Spleen (tissue), 11 donors: Measurements from ENCODE around the gene SDC3. TPM values are rescaled to one million over a fixed set of nuclear protein-coding genes. Genes with fewer than 3 reads are reported as not detected.

Experiments
- DNase-seq: peaks from one replicate; pipeline ENCODE4 v3.0.0-alpha.2; 2020
- H3K27ac ChIP-seq, 8 donors: fragments of 200-600 bp; sonication (generic) in 7 of 8; 1 replicate in 4 of 8; 2 replicates in 4 of 8; pipeline versions ENCODE4 v1.5.0 to v1.8.0; 2016 to 2021; ENCODE audit warnings: inconsistent platforms in 4 of 8, mild to moderate bottlenecking in 4 of 8, moderate library complexity in 1 of 8
- H3K27me3 ChIP-seq, 7 donors: fragments of 200-600 bp; sonication (generic) in 6 of 7; replicated peaks in 1 of 7; 1 replicate in 4 of 7; 2 replicates in 3 of 7; pipeline versions ENCODE4 v1.5.0 to v1.8.0; 2016 to 2021; ENCODE audit warnings: inconsistent platforms in 3 of 7, mild to moderate bottlenecking in 1 of 7
- H3K36me3 ChIP-seq, 6 donors: fragments of 200-600 bp; sonication (generic) in 5 of 6; 1 replicate in 4 of 6; 2 replicates in 2 of 6; pipeline versions ENCODE4 v1.5.0 to v1.8.0; 2016 to 2021; ENCODE audit warnings: inconsistent platforms in 2 of 6
- H3K4me1 ChIP-seq, 6 donors: fragments of 200-600 bp; sonication (generic) in 5 of 6; 1 replicate in 3 of 6; 2 replicates in 3 of 6; pipeline versions ENCODE4 v1.5.0 to v1.8.0; 2016 to 2021; ENCODE audit warnings: inconsistent platforms in 3 of 6
- H3K4me3 ChIP-seq, 8 donors: fragments of 200-600 bp; sonication (generic) in 7 of 8; 1 replicate in 4 of 8; 2 replicates in 4 of 8; pipeline versions ENCODE4 v1.5.0 to v1.8.0; 2016 to 2021; ENCODE audit warnings: inconsistent platforms in 4 of 8, mild to moderate bottlenecking in 4 of 8, moderate library complexity in 2 of 8
- H3K9me3 ChIP-seq, 8 donors: fragments of 200-600 bp; sonication (generic) in 7 of 8; 1 replicate in 4 of 8; 2 replicates in 4 of 8; pipeline versions ENCODE4 v1.5.0 to v1.8.0; 2016 to 2021; ENCODE audit warnings: inconsistent platforms in 4 of 8
- POLR2A ChIP-seq, 3 donors: fragments of 450-650 bp; IDR thresholded peaks; one replicate each; pipeline ENCODE4 v1.5.1; 2017; ENCODE audit warnings: antibody characterized with exemption in 3 of 3, mild to moderate bottlenecking in 1 of 3
- POLR2AphosphoS5 ChIP-seq, 3 donors: sonication (generic); formaldehyde crosslinking; IDR thresholded peaks; one replicate each; pipeline ENCODE4 v1.5.1; 2017; ENCODE audit warnings: antibody characterized with exemption in 3 of 3
- WGBS, 5 donors: extraction: QIAGEN DNeasy Blood & Tissue Kit in 3 of 5; methylation state at CpG; one replicate each; pipeline versions ENCODE4 v1.1.5 to v1.1.7; 2013 to 2018; 5-methylcytosine and 5-hydroxymethylcytosine counted together
- intact Hi-C: fragments of 100-400 bp; cut with DNase I; formaldehyde crosslinking; loops from one replicate; pipeline ENCODE4 v1.15.0; 2023; ENCODE audit warnings: low total_unique reads
- polyA plus RNA-seq, 3 donors: library from polyadenylated mRNA; stranded (reverse); fragments of 200-250 nt; gene quantifications; one replicate each; pipeline ENCODE4 v1.2.1, GENCODE V29; 2013
- total RNA-seq, 7 donors: library from RNA; depleted of rRNA in 3 of 7; stranded (reverse); fragments of >200 nt in 3 of 7; fragmentation: NEBNext Ultra II Directional in 4 of 7; extraction: Animal tissue kit (Norgen Biotek cat#: 25700) in 4 of 7; gene quantifications; one replicate each; pipeline versions ENCODE4 v1.1.0 to v1.2.1, GENCODE V29; 2016 to 2021
- TF ChIP-seq, protein P1 (sequence below), 11 experiments: fragments of 200-600 bp in 7 of 11; fragments of 450-650 bp in 4 of 11; sonication (generic) in 4 of 11; IDR thresholded peaks in 8 of 11; conservative IDR thresholded peaks in 3 of 11; 1 replicate in 7 of 11; 2 replicates in 4 of 11; pipeline versions ENCODE4 v1.4.0 to v1.8.0; 2016 to 2021; ENCODE audit warnings: antibody characterized with exemption in 11 of 11, inconsistent platforms in 4 of 11, mild to moderate bottlenecking in 1 of 11
- donor health status: healthy with polysubstance abuse.
- donor health status: DM: no; HTN: no; CAD: no; lungs with moderate emphysema.
- donor health status: DM: no; HTN: no; CAD: no.
- donor health status: Bipolar disorder and iron deficiency.
- donor health status: healthy.
- donor health status: DM: no; HTN: no; CAD: no.
- donor health status: DM: yes; HTN: yes; CAD: no.

SDC3 gene
- total and polyA plus RNA-seq, 10 donors = 8.0 to 347 (median 159) TPM

DNA sequence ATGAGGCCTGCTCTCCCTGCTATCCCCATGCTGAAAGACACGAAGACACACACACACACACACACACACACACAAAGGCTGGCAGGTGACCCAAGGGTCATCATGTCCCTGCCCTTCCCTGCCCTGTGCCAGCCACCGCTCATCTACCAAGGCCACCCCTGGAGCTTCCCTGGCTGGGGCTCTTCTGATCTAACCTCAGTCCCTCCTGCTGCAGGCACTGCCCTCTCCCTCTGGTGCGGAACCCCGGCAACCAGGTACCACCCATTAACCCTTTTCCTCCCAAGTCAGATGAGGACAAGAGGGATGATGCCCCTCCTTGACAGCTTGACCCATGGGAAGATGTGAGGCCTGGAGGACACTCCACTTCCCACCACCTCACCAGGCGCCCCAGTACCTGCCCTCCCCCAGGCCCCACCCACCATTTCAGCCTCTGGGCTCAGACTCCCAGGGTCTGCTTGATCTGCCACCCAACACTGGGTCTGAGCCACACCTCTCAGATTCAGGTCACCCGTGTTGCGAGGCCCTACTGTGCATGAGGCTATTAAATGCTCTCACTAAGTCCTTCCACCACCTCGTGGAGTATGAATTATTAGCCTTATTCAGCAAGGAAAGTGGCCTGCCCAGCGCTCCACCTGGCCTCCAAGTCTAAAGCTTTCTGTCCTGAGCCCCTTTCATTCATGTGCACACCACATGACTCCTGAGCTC, 2.5 kb downstream of the SDC3 start:
- Histone ChIP-seq H3K36me3 (peaks cover 0 to 4% (median 0%) of the 10 kb centered on the region in 6 donors), H3K4me3 (peak overlapping the region in 3 of 8 donors; percentile 36 to 70 (median 56)), H3K27ac (peak overlapping the region in 5 of 8 donors; percentile 26 to 84 (median 76)), H3K4me1 (peaks cover 19 to 91% (median 68%) of the 10 kb centered on the region in 6 donors), H3K27me3 (peaks cover 0 to 45% (median 14%) of the 10 kb centered on the region in 7 donors), H3K9me3 (no peaks in the 10 kb centered on the region)
- WGBS, 5 donors = 52 to 65% (median 56%) methylated on average over 6 to 9 of the region's 9 CpGs
- DNase-seq = peak; percentile 67
- TF ChIP-seq, protein P1, sequence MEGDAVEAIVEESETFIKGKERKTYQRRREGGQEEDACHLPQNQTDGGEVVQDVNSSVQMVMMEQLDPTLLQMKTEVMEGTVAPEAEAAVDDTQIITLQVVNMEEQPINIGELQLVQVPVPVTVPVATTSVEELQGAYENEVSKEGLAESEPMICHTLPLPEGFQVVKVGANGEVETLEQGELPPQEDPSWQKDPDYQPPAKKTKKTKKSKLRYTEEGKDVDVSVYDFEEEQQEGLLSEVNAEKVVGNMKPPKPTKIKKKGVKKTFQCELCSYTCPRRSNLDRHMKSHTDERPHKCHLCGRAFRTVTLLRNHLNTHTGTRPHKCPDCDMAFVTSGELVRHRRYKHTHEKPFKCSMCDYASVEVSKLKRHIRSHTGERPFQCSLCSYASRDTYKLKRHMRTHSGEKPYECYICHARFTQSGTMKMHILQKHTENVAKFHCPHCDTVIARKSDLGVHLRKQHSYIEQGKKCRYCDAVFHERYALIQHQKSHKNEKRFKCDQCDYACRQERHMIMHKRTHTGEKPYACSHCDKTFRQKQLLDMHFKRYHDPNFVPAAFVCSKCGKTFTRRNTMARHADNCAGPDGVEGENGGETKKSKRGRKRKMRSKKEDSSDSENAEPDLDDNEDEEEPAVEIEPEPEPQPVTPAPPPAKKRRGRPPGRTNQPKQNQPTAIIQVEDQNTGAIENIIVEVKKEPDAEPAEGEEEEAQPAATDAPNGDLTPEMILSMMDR (IDR thresholded peaks at IDR 0.05 in 8 of 11, conservative IDR thresholded peaks at IDR 0.05 in 3 of 11) = no peak
- no peak for TF ChIP-seq POLR2A (IDR thresholded peaks at IDR 0.05)
- no peak for TF ChIP-seq POLR2AphosphoS5 (IDR thresholded peaks at IDR 0.05)
- intact Hi-C loops = no loop called here

DNA sequence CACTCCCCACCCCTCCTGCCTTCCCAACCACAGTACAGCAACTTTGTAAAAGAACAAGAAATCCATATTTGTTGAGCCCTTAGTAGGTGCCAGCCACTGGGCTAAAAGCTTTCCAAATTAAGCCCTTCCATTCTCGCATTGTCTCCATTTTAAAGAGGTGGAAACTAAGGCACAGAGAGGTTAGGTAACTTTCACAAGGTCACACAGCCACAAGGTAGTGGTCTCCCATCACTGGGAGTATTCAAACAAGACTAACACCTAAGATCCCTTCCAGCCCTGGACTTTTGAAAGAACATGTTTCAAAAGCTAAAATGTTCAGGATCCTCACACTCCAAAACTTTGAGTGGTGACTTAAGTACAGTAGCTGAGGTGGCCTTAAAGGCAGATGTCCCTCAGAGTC, 3.2 kb downstream of the SDC3 start:
- DNase-seq = no peak
- WGBS, 5 donors = 72 to 93% (median 84%) methylated on average over 1 of the region's 1 CpG
- intact Hi-C loops = no loop called here
- Histone ChIP-seq H3K9me3 (no peaks in the 10 kb centered on the region), H3K36me3 (peaks cover 0 to 5% (median 0%) of the 10 kb centered on the region in 6 donors), H3K4me1 (peaks cover 18 to 91% (median 66%) of the 10 kb centered on the region in 6 donors), H3K4me3 (peak overlapping the region in 2 of 8 donors; percentile 56 to 70), H3K27me3 (peaks cover 0 to 44% (median 14%) of the 10 kb centered on the region in 7 donors), H3K27ac (peak overlapping the region in 2 of 8 donors; percentile 79 to 84)
- TF ChIP-seq, protein P1 (IDR thresholded peaks at IDR 0.05 in 8 of 11, conservative IDR thresholded peaks at IDR 0.05 in 3 of 11) = no peak
- TF ChIP-seq POLR2AphosphoS5 (IDR thresholded peaks at IDR 0.05) = no peak
- TF ChIP-seq POLR2A (IDR thresholded peaks at IDR 0.05) = no peak

DNA sequence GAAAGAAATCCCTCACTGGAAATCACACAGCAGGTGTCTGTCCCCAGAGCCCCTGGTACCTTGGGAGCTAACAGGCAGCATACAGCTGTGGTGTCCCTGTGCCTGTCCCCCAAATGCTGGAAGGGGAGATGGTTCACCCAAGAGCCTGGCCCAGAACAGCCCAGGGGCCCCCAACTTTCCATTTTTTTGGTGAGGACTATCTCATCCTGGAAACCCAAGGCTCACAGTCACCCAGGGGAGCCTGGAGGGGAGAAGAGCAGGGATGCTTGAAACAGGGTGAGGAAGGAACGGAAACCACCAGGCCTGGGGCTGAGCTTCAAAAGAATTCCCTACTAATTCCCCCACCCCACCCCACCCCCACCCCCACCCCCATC, 3.6 kb downstream of the SDC3 start:
- Histone ChIP-seq H3K4me1 (peaks cover 18 to 91% (median 67%) of the 10 kb centered on the region in 6 donors), H3K27ac (peak overlapping the region in 4 of 8 donors; percentile 18 to 84 (median 78)), H3K36me3 (peaks cover 0 to 5% (median 0%) of the 10 kb centered on the region in 6 donors), H3K9me3 (no peaks in the 10 kb centered on the region), H3K4me3 (peak overlapping the region in 1 of 8 donors; percentile 27), H3K27me3 (peaks cover 0 to 42% (median 14%) of the 10 kb centered on the region in 7 donors)
- intact Hi-C loops = no loop called here
- DNase-seq = peak; percentile 35
- 81 to 93% (median 88%) methylated on average over 1 of the region's 1 CpG for WGBS, 5 donors
- TF ChIP-seq POLR2AphosphoS5 (IDR thresholded peaks at IDR 0.05) = no peak
- TF ChIP-seq, protein P1 (IDR thresholded peaks at IDR 0.05 in 8 of 11, conservative IDR thresholded peaks at IDR 0.05 in 3 of 11) = no peak
- no peak for TF ChIP-seq POLR2A (IDR thresholded peaks at IDR 0.05)
